ENCODE measurements around the gene MSLN.

MSLN gene

DNA sequence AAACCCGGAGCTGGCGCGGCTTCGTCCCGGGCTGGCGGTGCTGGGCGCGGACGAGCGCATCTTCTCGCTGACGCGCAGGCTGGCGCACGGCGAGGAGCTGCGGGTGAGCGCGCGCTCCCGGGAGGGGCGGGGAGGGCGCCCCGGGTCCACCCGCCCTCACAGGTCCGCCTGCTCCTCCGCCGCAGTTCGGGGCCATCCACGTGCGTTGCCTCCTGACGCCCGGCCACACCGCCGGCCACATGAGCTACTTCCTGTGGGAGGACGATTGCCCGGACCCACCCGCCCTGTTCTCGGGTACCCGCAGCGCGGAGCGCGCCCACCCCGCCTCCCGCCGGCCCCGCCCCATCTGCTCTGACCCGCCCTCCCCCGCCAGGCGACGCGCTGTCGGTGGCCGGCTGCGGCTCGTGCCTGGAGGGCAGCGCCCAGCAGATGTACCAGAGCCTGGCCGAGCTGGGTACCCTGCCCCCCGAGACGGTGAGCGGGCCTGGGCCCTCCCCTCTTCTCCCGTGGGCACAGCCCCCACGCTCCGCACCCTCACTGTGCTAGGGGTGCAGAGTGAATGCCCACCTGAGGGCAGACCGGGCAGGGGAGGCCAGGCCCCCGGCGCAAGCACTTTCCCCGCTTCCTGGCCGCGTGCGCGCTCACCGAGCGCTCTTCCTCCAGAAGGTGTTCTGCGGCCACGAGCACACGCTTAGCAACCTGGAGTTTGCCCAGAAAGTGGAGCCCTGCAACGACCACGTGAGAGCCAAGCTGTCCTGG is 32.2 kb upstream of the MSLN start:
- ATAC-seq (ENCODE audit: low read depth) (peak; percentile 46), DNase-seq (ENCODE audit: low spot score) (peak; percentile 94)
- Histone ChIP-seq H3K9me3 (ENCODE audit: severe bottlenecking) (no peaks in the 10 kb centered on the region), H3K4me3 (ENCODE audit: severe bottlenecking) (peak overlapping the region; percentile 43), H3K27me3 (ENCODE audit: insufficient read depth, poor library complexity, severe bottlenecking) (no peaks in the 10 kb centered on the region), H3K4me1 (ENCODE audit: insufficient read depth, poor library complexity, severe bottlenecking) (no peaks in the 10 kb centered on the region), H3K27ac (ENCODE audit: poor library complexity, severe bottlenecking) (peak overlapping the region; percentile 64), H3K36me3 (ENCODE audit: low read depth) (peaks cover 7% of the 10 kb centered on the region; the same call in 1 of the 2 replicates)
- TF ChIP-seq, protein P1, sequence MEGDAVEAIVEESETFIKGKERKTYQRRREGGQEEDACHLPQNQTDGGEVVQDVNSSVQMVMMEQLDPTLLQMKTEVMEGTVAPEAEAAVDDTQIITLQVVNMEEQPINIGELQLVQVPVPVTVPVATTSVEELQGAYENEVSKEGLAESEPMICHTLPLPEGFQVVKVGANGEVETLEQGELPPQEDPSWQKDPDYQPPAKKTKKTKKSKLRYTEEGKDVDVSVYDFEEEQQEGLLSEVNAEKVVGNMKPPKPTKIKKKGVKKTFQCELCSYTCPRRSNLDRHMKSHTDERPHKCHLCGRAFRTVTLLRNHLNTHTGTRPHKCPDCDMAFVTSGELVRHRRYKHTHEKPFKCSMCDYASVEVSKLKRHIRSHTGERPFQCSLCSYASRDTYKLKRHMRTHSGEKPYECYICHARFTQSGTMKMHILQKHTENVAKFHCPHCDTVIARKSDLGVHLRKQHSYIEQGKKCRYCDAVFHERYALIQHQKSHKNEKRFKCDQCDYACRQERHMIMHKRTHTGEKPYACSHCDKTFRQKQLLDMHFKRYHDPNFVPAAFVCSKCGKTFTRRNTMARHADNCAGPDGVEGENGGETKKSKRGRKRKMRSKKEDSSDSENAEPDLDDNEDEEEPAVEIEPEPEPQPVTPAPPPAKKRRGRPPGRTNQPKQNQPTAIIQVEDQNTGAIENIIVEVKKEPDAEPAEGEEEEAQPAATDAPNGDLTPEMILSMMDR (IDR thresholded peaks at IDR 0.05; ENCODE audit: poor library complexity, severe bottlenecking): no peak

DNA sequence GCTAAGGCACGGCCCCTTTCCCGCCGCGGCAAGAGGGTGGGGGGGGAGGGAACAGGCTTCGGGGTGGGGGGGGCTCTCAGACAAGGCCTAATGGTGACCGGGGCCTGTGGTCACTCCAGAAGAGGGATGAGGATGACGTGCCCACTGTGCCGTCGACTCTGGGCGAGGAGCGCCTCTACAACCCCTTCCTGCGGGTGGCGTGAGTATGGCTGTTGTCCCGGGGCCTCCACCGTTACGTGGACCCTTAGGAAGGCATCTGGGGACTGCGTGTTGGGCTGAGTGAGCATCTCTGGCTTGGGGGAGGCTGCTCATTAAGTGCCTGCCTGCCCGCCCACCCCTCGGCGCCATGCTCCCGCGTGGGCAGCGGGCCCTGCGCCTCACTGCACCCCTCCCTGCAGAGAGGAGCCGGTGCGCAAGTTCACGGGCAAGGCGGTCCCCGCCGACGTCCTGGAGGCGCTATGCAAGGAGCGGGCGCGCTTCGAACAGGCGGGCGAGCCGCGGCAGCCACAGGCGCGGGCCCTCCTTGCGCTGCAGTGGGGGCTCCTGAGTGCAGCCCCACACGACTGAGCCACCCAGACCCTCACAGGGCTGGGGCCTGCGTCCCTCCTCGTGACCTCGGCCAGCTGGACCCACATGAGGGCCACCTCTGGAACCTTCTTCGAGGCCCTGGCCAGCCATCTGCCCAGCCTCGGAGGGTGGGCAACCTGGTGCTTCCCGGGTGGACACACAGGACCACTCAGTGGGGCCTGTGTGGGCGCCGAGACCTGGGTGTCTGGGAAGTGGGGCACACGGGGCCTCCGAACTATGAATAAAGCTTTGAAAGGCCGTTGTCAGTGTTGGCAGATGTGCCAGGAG is 31.4 kb upstream of the MSLN start:
- Histone ChIP-seq H3K27ac (ENCODE audit: poor library complexity, severe bottlenecking) (peak overlapping the region; percentile 64), H3K27me3 (ENCODE audit: insufficient read depth, poor library complexity, severe bottlenecking) (no peaks in the 10 kb centered on the region), H3K4me1 (ENCODE audit: insufficient read depth, poor library complexity, severe bottlenecking) (no peaks in the 10 kb centered on the region), H3K4me3 (ENCODE audit: severe bottlenecking) (peak overlapping the region; percentile 43), H3K36me3 (ENCODE audit: low read depth) (peaks cover 11% of the 10 kb centered on the region; the same call in 1 of the 2 replicates), H3K9me3 (ENCODE audit: severe bottlenecking) (no peaks in the 10 kb centered on the region)
- DNase-seq (ENCODE audit: low spot score): no peak
- TF ChIP-seq, protein P1 (IDR thresholded peaks at IDR 0.05; ENCODE audit: poor library complexity, severe bottlenecking): no peak
- ATAC-seq (ENCODE audit: low read depth): no peak

DNA sequence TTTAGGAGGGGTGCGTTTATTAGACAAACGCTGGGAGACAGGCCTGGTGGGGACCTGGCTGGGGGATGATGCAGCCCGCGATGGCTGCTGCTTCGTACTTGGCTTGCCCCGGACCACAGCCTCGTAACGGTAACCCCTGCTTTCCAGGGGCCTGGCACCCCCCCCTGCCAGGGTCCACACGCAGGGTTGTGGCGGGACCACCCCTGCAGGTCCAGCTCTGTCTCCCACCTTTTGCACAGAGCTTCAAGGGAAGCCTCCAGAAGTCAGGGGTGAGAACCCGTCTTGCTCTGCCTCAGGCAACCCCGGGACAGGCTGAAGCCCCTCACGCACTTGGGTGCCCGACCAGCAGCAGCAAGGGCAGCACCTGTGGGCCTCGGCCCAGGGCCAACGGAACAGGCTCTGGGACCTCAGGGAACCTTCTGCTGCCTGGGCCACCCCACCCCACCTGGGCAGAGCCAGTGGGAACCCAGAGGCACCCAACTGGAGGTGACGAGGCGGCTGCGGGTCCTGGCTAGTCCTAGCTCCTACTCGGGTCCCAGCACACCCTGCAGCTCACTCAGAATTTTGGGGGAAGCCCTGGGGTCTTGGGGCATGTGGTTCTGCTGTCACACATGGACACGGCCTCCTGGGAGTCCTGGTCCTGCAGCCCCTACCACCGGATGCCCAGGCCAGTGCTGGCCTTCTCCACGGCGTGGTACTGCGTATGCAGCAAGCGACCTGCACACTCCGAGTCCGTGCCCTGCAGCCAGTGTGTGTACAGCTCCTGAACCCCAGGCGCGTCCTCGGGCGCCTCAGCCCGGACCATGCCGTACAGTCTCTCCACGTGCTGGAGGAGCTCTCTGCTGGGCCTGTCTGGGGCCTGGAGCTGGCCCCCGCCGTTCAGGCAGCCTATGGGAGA is 30.5 kb upstream of the MSLN start:
- Histone ChIP-seq H3K36me3 (ENCODE audit: low read depth) (peaks cover 13% of the 10 kb centered on the region; the same call in 1 of the 2 replicates), H3K4me1 (ENCODE audit: insufficient read depth, poor library complexity, severe bottlenecking) (no peaks in the 10 kb centered on the region), H3K27ac (ENCODE audit: poor library complexity, severe bottlenecking) (no peak overlapping the region), H3K27me3 (ENCODE audit: insufficient read depth, poor library complexity, severe bottlenecking) (no peaks in the 10 kb centered on the region), H3K9me3 (ENCODE audit: severe bottlenecking) (no peaks in the 10 kb centered on the region), H3K4me3 (ENCODE audit: severe bottlenecking) (no peak overlapping the region)
- no peak for ATAC-seq (ENCODE audit: low read depth)
- no peak for DNase-seq (ENCODE audit: low spot score)
- TF ChIP-seq, protein P1 (IDR thresholded peaks at IDR 0.05; ENCODE audit: poor library complexity, severe bottlenecking): no peak

DNA sequence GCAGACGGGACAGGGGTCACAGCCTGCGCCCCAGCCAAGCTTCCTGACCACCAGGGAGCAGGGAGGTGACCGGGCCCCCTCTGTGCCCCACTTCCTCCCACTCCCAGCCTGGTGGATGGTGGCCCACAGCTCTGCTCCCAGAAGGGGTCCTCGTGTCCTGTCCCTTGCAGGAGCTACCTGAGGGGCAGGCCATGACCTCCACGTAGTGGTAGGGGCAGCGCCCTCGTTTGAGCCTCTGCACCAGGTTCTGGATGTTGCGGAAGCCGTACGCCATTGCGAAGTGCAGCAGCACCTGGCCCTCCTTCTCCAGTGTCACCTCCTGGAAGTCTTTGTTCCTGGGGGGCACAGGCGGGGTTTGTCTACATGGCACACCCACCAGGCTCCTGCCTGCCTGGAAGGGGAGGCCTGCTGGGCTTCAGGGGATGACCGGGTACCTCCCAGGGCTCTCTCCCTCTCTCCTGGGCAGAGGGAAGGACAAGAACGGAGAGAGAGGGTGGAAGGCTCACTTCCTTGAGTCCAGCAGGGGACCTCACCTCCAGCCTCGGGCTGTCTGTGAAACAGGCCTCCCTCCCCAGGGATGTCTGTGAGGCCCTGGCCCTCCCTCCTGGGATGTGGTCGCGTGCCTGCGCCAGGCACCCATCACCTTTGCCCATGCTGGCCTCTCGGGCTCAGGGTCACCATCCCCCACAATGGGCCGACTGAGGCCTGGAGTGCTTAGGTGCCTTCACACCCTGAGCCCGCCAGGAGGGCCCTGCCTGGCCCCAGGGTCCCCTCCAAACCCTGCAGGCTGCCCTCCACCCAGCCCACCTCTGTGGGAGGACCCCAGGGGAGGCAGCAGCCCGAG is 29.6 kb upstream of the MSLN start:
- H3K27ac ChIP-seq (ENCODE audit: poor library complexity, severe bottlenecking): no peak overlapping the region

More for the DNA sequence above, 29.6 kb upstream of the MSLN start:
- DNase-seq (ENCODE audit: low spot score) (no peak), ATAC-seq (ENCODE audit: low read depth) (no peak)
- no peaks in the 10 kb centered on the region for H3K27me3 ChIP-seq (ENCODE audit: insufficient read depth, poor library complexity, severe bottlenecking)
- no peaks in the 10 kb centered on the region for H3K9me3 ChIP-seq (ENCODE audit: severe bottlenecking)
- no peaks in the 10 kb centered on the region for H3K4me1 ChIP-seq (ENCODE audit: insufficient read depth, poor library complexity, severe bottlenecking)
- TF ChIP-seq, protein P1 (IDR thresholded peaks at IDR 0.05; ENCODE audit: poor library complexity, severe bottlenecking): no peak
- H3K4me3 ChIP-seq (ENCODE audit: severe bottlenecking): no peak overlapping the region
- H3K36me3 ChIP-seq (ENCODE audit: low read depth): peaks cover 16% of the 10 kb centered on the region
